Nucleus accumbens (tissue), 56 donors: ENCODE results near the gene HCN3.

ENCODE experiments used
- DNase-seq, 56 donors: peaks; one replicate each; lab custom pipeline; 2025; lab: John Stamatoyannopoulos, UW

The HCN3 gene

GRCh38 chr1:155307247-155307740 lies 30.0 kb downstream of the HCN3 start:
- DNase-seq, result peak in 1 of 56 donors; percentile 5

GRCh38 chr1:155308493-155309422 lies 31.5 kb downstream of the HCN3 start, which contains the start of gene FDPS:
Gene FDPS, plus strand, starts transcription at chr1:155308866. Its CDS starts 924 bp downstream, at chr1:155309790.
- peak; percentile 81 to 100 (median 98) for DNase-seq

GRCh38 chr1:155309423-155310021 lies 32.3 kb downstream of the HCN3 start:
- DNase-seq, result peak in 3 of 56 donors; percentile 15 to 22 (median 16)

GRCh38 chr1:155313261-155313660 lies 36.0 kb downstream of the HCN3 start:
- peak in 7 of 56 donors; percentile 6 to 38 (median 20) for DNase-seq

- DNase-seq, result no peak
These were observed 39.7 kb downstream of the HCN3 start for GRCh38 chr1:155316922-155317321.

DNA sequence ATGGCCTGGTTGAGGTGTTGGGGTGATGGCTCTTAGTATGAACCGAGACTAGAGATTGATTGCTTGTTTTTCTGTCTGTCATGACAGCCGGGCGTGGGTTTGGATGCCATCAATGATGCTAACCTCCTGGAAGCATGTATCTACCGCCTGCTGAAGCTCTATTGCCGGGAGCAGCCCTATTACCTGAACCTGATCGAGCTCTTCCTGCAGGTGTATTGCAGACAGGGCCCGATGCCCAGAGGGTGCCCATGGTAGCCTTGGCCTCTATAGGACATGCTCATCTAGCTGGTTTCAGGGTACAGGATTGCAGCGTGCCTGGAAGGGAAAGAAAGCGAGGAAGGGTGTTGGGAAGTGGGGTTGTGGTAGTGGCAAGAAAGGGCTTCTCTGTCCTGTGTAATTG lies 40.8 kb downstream of the HCN3 start:
- DNase-seq, result no peak

DNA sequence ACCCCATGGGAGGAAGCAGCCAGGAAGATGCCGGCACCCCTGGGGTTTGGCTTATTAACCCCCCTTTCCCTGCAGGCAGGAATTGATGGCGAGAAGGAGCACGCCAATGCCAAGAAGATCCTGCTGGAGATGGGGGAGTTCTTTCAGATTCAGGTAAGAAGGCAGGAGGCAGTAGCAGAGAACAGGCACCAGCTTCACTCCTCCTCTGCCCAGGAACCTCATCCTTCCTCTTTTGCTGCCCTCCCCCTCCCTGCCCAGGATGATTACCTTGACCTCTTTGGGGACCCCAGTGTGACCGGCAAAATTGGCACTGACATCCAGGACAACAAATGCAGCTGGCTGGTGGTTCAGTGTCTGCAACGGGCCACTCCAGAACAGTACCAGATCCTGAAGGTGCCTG lies 42.3 kb downstream of the HCN3 start:
- DNase-seq, result no peak

- no peak for DNase-seq
These were observed 43.0 kb downstream of the HCN3 start for GRCh38 chr1:155320252-155320651.

DNA sequence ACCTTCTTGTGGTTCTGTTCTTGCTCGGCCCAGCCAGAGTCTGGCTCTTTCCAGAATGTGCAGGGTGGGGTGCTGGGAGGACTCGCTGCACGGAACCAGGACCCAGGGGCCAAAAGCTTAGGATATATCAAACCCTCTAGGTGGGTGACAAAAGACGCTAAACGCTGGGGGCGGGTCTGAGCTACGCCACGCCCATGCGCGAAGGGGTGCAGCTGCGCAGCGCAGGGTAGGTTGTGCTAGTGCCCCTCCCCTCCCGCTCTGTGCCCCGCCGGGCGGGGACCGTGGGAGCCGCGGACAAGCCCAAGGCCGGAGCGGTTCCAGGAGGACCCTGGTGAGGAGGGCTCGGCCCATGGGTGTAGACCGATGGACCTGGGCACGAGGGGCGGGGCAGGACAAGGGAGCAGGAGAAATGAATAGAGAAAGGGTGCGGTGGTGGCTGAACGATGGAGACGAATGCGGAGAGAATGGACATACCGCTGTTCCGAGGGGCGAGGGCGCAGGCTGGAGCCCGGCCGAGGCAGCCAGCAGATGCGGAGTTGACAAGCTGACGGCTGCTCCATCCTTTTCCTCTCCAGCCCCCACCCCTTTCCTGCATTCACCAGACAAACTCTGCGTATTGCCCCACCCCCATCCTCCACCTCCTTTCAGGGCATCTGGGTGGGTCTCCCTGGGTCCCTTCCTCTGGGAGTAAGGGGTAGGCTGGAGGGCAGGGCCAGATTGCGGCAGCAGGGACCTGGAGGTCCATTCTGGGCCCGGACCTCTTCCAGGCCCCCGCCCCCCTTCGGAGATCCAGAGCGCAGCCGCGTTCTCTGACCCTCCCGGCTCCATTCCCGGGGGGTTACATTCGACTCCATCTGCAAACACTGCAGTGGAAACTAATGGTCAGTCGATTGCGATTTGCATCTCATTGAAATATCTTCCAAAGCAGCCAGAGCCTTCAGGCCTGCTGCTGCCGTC lies 43.7 kb downstream of the HCN3 start, which contains the start of gene RUSC1:
RUSC1 (plus strand) TSS at position 234 of the 957 bp plus-strand sequence. CDS start 880 bp downstream, outside the sequence.
- peak in 54 of 56 donors; percentile 21 to 91 (median 74) for DNase-seq

DNA sequence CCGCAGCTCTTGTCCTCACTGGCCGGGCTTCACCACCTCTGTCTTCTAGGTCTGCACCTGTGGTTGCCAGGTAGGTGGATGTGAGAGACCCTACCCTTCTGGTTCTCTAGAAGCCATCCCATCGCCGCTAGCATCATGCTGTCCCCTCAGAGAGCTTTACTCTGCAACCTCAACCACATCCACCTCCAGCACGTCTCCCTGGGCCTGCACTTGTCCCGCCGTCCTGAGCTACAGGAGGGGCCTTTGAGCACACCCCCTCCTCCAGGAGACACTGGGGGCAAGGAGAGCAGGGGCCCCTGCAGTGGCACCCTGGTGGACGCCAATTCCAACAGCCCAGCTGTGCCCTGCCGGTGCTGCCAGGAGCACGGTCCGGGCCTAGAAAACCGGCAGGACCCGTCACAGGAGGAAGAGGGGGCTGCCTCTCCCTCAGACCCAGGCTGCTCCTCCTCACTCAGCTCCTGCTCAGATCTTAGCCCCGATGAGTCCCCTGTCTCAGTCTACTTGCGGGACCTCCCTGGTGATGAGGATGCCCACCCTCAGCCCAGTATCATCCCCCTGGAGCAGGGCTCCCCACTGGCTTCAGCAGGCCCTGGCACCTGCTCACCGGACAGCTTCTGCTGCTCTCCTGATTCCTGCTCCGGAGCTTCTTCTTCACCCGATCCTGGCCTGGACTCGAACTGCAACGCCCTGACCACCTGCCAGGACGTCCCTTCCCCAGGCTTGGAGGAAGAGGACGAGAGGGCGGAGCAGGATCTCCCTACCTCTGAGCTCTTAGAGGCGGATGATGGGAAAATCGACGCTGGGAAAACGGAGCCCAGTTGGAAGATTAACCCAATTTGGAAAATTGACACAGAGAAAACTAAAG lies 44.6 kb downstream of the HCN3 start:
- DNase-seq, result peak in 2 of 56 donors; percentile 37 to 47

DNA sequence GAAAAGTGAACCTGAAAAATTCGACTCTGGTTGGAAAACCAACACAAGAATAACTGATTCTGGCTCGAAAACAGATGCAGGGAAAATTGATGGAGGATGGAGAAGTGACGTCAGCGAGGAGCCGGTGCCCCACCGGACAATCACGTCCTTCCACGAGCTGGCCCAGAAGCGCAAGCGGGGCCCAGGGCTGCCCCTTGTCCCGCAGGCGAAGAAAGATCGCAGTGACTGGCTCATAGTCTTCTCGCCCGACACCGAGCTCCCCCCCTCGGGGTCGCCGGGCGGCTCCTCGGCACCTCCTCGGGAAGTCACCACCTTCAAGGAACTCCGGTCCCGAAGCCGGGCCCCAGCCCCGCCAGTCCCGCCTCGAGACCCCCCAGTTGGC lies 45.3 kb downstream of the HCN3 start:
- peak in 7 of 56 donors; percentile 37 to 55 (median 43) for DNase-seq

- DNase-seq, result peak in 54 of 56 donors; percentile 39 to 90 (median 74)
These were observed 45.9 kb downstream of the HCN3 start for GRCh38 chr1:155322953-155323728.

GRCh38 chr1:155323729-155324036 lies 46.4 kb downstream of the HCN3 start:
- peak in 49 of 56 donors; percentile 38 to 84 (median 70) for DNase-seq

GRCh38 chr1:155324037-155324716 lies 46.9 kb downstream of the HCN3 start:
- peak; percentile 54 to 96 (median 90) for DNase-seq

DNA sequence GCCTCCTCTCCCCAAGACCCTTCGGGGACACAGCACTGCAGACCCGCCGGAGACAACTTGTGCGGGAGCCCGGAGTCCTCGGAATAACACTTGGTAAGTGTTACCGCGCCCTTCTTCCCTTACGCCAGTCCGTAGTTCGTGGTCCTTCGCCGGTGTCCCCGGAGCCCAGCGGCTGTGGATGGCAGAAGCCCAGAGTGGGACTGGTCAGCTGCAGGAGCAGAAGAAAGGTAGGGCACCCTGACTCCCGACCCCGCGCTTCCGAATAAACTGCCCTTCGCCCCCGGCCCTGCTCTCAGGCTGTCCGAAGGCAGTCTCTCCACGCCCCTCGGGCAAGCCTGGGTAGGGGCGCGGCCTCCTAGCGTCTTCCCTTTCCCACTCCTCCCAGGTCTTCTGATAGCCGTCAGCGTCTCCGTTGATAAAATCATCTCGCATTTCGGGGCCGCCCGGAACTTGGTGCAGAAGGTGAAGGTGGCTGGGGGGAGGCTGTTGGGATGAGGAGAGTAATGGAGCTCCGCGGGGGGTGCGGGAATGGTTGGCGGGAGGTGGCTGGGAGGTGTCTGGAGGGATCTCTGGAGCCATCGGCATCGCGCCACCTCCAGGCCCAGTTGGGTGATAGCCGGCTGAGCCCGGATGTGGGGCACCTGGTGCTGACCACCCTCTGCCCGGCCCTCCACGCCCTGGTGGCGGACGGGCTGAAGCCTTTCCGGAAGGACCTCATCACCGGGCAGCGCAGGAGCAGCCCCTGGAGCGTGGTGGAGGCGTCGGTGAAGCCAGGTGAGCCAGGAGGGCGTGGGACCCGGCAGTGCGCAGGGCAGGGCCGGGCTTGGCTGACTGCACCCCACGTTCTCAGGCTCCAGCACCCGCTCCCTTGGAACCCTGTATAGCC lies 47.7 kb downstream of the HCN3 start:
- DNase-seq, result peak in 6 of 56 donors; percentile 14 to 54 (median 37)

DNA sequence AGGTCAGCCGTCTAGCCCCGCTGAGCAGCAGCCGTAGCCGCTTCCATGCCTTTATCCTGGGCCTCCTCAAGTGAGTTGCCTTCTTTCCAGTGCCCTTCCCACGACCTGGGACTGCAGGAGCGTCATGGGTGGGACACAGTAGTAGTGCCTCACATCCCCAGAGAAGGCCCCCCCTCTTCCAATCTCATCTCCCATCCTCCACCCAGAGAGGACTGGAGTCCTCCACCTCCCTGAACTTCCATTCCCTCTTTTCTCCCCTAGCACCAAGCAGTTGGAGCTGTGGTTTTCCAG lies 48.3 kb downstream of the HCN3 start:
- no peak for DNase-seq

DNA sequence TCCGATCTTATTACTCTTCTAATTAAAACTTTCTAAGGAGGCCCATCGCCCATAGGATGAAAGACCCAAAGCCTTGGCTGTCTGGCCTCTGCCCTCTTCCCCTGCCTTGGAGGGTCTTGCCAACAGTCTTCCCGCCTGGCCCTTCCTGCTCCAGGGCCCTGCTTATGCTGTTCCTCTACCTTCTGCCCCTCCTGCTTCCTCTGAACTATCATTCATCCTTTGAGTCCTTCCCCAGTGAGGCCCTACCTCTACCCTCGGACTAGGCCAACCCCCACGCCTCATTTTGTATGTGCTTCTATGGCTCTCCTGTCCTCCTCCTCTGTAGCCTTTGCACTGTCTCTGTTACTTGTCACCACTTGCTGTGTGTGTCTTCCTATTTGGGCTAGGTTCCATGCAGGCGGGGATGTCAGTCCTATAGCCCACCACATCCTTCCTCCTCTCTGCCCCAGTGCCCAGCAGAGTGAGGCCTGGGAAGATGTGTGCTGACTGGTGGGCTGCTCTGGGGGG lies 48.8 kb downstream of the HCN3 start:
- no peak for DNase-seq
